Vagina (tissue), 2 donors: ENCODE results near the gene SHROOM2.

Experiments
- CTCF ChIP-seq, 3 experiments: fragments of 450-650 bp in 2 of 3; fragments of 200-600 bp in 1 of 3; sonication (generic) in 1 of 3; IDR thresholded peaks; one replicate each; pipeline ENCODE4 v1.5.1; 2017 to 2019; ENCODE audit warnings: antibody characterized with exemption in 3 of 3, mild to moderate bottlenecking in 2 of 3, moderate library complexity in 2 of 3
- POLR2A ChIP-seq, 2 donors: fragments of 450-650 bp; IDR thresholded peaks; one replicate each; pipeline ENCODE4 v1.6.1; 2017; ENCODE audit warnings: antibody characterized with exemption in 2 of 2, mild to moderate bottlenecking in 2 of 2, moderate library complexity in 2 of 2
- POLR2AphosphoS5 ChIP-seq, 2 donors: sonication (generic); formaldehyde crosslinking; IDR thresholded peaks; one replicate each; pipeline ENCODE4 v1.9.0; 2017; ENCODE audit warnings: antibody characterized with exemption in 2 of 2, mild to moderate bottlenecking in 2 of 2, low read depth in 1 of 2; ENCODE audit not compliant: insufficient read depth in 1 of 2

- TF ChIP-seq POLR2A (IDR thresholded peaks at IDR 0.05) (no peak), CTCF (IDR thresholded peaks at IDR 0.05) (no peak), POLR2AphosphoS5 (IDR thresholded peaks at IDR 0.05; ENCODE audit: insufficient read depth in 1 of 2, low read depth in 1 of 2) (no peak)
Measured at GRCh38 chrX:9835585-9836210, 49.5 kb downstream of the SHROOM2 start.
